Tibial nerve (tissue), 3 donors: ENCODE data around the gene PLSCR1.

Experiments used
- CTCF ChIP-seq, 5 experiments: fragments of 200-600 bp in 3 of 5; fragments of 450-650 bp in 2 of 5; sonication (generic) in 3 of 5; IDR thresholded peaks; one replicate each; pipeline ENCODE4 v1.5.1; 2016 to 2019; ENCODE audit warnings: antibody characterized with exemption in 5 of 5, mild to moderate bottlenecking in 3 of 5, moderate library complexity in 2 of 5
- POLR2A ChIP-seq, 2 donors: fragments of 450-650 bp; IDR thresholded peaks; one replicate each; pipeline ENCODE4 v1.6.1; 2017; ENCODE audit warnings: antibody characterized with exemption in 2 of 2, mild to moderate bottlenecking in 2 of 2, moderate library complexity in 2 of 2

- TF ChIP-seq CTCF (IDR thresholded peaks at IDR 0.05), result no peak
- no peak for TF ChIP-seq POLR2A (IDR thresholded peaks at IDR 0.05)
Measured at GRCh38 chr3:146521394-146521793, 23.0 kb downstream of the PLSCR1 start.
